HEK293 (cell line): Measurements from ENCODE around the gene PAF1.

ENCODE experiments used
- CTCF ChIA-PET: fragments of 350-600 bp; formaldehyde crosslinking; extraction: SDS; loops from one replicate; lab custom pipeline; 2021; ENCODE audit warnings: antibody characterized with exemption; lab: Yijun Ruan, JAX
- POLR2A ChIA-PET: fragments of 300-600 bp; formaldehyde crosslinking; extraction: SDS; loops from one replicate; lab custom pipeline; 2020; ENCODE audit warnings: antibody characterized with exemption, inconsistent platforms; lab: Yijun Ruan, JAX
- H3K27ac ChIP-seq: fragments of 200-500 bp; sonication (Bioruptor generic); 2 replicates; pipeline ENCODE4 v1.5.1; 2014; ENCODE audit warnings: low read depth, low read length, control low read depth, inconsistent platforms; ENCODE audit errors: extremely low read depth
- H3K36me3 ChIP-seq, 2 experiments: fragments of 200-500 bp in 1 of 2; sonication (Bioruptor generic) in 1 of 2; 1 replicate in 1 of 2; 2 replicates in 1 of 2; pipeline ENCODE4 v1.5.1; 2014 to 2017; ENCODE audit warnings: inconsistent platforms in 2 of 2, low read length in 2 of 2; ENCODE audit not compliant: control insufficient read depth in 2 of 2, insufficient read depth in 1 of 2
- H3K4me1 ChIP-seq: fragments of 200-500 bp; sonication (Bioruptor generic); 2 replicates; pipeline ENCODE4 v1.5.1; 2014; ENCODE audit warnings: mild to moderate bottlenecking, low read length, inconsistent platforms; ENCODE audit not compliant: control insufficient read depth, insufficient read depth
- H3K4me3 ChIP-seq: 2 replicates; pipeline ENCODE4 v1.5.1; 2011; ENCODE audit warnings: low read depth, mild to moderate bottlenecking, control low read depth, low read length, moderate library complexity
- H3K9me3 ChIP-seq: fragments of 200-500 bp; sonication (Bioruptor generic); 2 replicates; pipeline ENCODE4 v1.5.1; 2014; ENCODE audit warnings: low read depth, low read length, inconsistent platforms; ENCODE audit not compliant: control insufficient read depth, insufficient read depth
- KLF10 ChIP-seq: fragments of 450-650 bp; IDR thresholded peaks from 2 replicates; pipeline ENCODE4 v1.5.1; 2018; ENCODE audit warnings: missing biosample characterization, mild to moderate bottlenecking, missing genetic modification characterization
- KLF16 ChIP-seq: fragments of 450-650 bp; formaldehyde crosslinking; IDR thresholded peaks from 2 replicates; pipeline ENCODE4 v1.5.1; 2017; ENCODE audit warnings: missing biosample characterization, missing genetic modification characterization
- MYNN ChIP-seq: fragments of 450-650 bp; formaldehyde crosslinking; IDR thresholded peaks from 2 replicates; pipeline ENCODE4 v1.5.1; 2016; ENCODE audit warnings: missing biosample characterization, missing genetic modification characterization, borderline replicate concordance
- MZF1 ChIP-seq: fragments of 450-650 bp; formaldehyde crosslinking; IDR thresholded peaks from 2 replicates; pipeline ENCODE4 v1.5.1; 2017; ENCODE audit warnings: missing biosample characterization, missing genetic modification characterization, borderline replicate concordance
- OSR2 ChIP-seq: fragments of 450-650 bp; formaldehyde crosslinking; IDR thresholded peaks from 2 replicates; pipeline ENCODE4 v1.5.1; 2016; ENCODE audit warnings: missing biosample characterization, missing genetic modification characterization
- SP2 ChIP-seq: fragments of 450-650 bp; formaldehyde crosslinking; IDR thresholded peaks from 2 replicates; pipeline ENCODE4 v1.5.1; 2016; ENCODE audit warnings: missing biosample characterization, missing genetic modification characterization
- ZBTB1 ChIP-seq: fragments of 450-650 bp; formaldehyde crosslinking; IDR thresholded peaks from 2 replicates; pipeline ENCODE4 v1.5.1; 2016; ENCODE audit warnings: missing biosample characterization, missing genetic modification characterization
- ZBTB48 ChIP-seq: fragments of 450-650 bp; formaldehyde crosslinking; IDR thresholded peaks from 2 replicates; pipeline ENCODE4 v1.5.1; 2016; ENCODE audit warnings: missing biosample characterization, missing genetic modification characterization
- ZBTB7A ChIP-seq: fragments of 450-650 bp; formaldehyde crosslinking; IDR thresholded peaks from 2 replicates; pipeline ENCODE4 v1.5.1; 2016; ENCODE audit warnings: low read depth, missing biosample characterization, missing genetic modification characterization
- ZFP37 ChIP-seq: fragments of 450-650 bp; formaldehyde crosslinking; IDR thresholded peaks from 2 replicates; pipeline ENCODE4 v1.5.1; 2016; ENCODE audit warnings: missing biosample characterization, missing genetic modification characterization
- ZFP69B ChIP-seq: fragments of 450-650 bp; formaldehyde crosslinking; IDR thresholded peaks from 2 replicates; pipeline ENCODE4 v1.5.1; 2016; ENCODE audit warnings: missing biosample characterization, missing genetic modification characterization
- ZIC2 ChIP-seq: fragments of 450-650 bp; formaldehyde crosslinking; IDR thresholded peaks from 2 replicates; pipeline ENCODE4 v1.5.1; 2016; ENCODE audit warnings: missing biosample characterization, missing genetic modification characterization
- ZNF169 ChIP-seq: fragments of 450-650 bp; formaldehyde crosslinking; IDR thresholded peaks from 2 replicates; pipeline ENCODE4 v1.5.1; 2016; ENCODE audit warnings: missing biosample characterization, missing genetic modification characterization
- ZNF248 ChIP-seq: fragments of 450-650 bp; formaldehyde crosslinking; IDR thresholded peaks from 2 replicates; pipeline ENCODE4 v1.5.1; 2017; ENCODE audit warnings: missing biosample characterization, missing genetic modification characterization
- ZNF335 ChIP-seq: fragments of 450-650 bp; formaldehyde crosslinking; conservative IDR thresholded peaks from 2 replicates; pipeline ENCODE4 v1.5.1; 2016; ENCODE audit warnings: missing biosample characterization, missing genetic modification characterization
- ZNF341 ChIP-seq: fragments of 450-650 bp; formaldehyde crosslinking; IDR thresholded peaks from 2 replicates; pipeline ENCODE4; 2016; ENCODE audit warnings: low read depth, missing biosample characterization, missing genetic modification characterization
- ZNF416 ChIP-seq: fragments of 450-650 bp; formaldehyde crosslinking; IDR thresholded peaks from 2 replicates; pipeline ENCODE4 v1.5.1; 2016; ENCODE audit warnings: missing biosample characterization, missing genetic modification characterization
- ZNF48 ChIP-seq: fragments of 450-650 bp; formaldehyde crosslinking; IDR thresholded peaks from 2 replicates; pipeline ENCODE4 v1.5.1; 2016; ENCODE audit warnings: missing biosample characterization, missing genetic modification characterization
- ZNF549 ChIP-seq: fragments of 450-650 bp; IDR thresholded peaks from 2 replicates; pipeline ENCODE4 v1.5.1; 2018; ENCODE audit warnings: missing biosample characterization, missing genetic modification characterization, mild to moderate bottlenecking, inconsistent platforms, moderate library complexity
- ZNF555 ChIP-seq: fragments of 450-650 bp; formaldehyde crosslinking; conservative IDR thresholded peaks from 2 replicates; pipeline ENCODE4 v1.5.1; 2017; ENCODE audit warnings: missing biosample characterization, mild to moderate bottlenecking, missing genetic modification characterization, inconsistent platforms
- ZNF571 ChIP-seq: fragments of 450-650 bp; formaldehyde crosslinking; IDR thresholded peaks from 2 replicates; pipeline ENCODE4 v1.5.0; 2017; ENCODE audit warnings: missing biosample characterization, missing genetic modification characterization
- ZNF623 ChIP-seq: fragments of 450-650 bp; formaldehyde crosslinking; IDR thresholded peaks from 2 replicates; pipeline ENCODE4 v1.5.1; 2016; ENCODE audit warnings: missing biosample characterization, missing genetic modification characterization
- ZSCAN23 ChIP-seq: fragments of 450-650 bp; formaldehyde crosslinking; IDR thresholded peaks from 2 replicates; pipeline ENCODE4 v1.5.1; 2016; ENCODE audit warnings: missing biosample characterization, missing genetic modification characterization
- ZSCAN30 ChIP-seq: fragments of 450-650 bp; IDR thresholded peaks from 2 replicates; pipeline ENCODE4 v1.5.1; 2018; ENCODE audit warnings: missing biosample characterization, mild to moderate bottlenecking, missing genetic modification characterization, moderate library complexity
- TF ChIP-seq, protein P1 (sequence below): fragments of 450-650 bp; formaldehyde crosslinking; IDR thresholded peaks from 2 replicates; pipeline ENCODE4 v1.5.1; 2016; ENCODE audit warnings: missing biosample characterization, missing genetic modification characterization
- TF ChIP-seq, protein P2 (sequence below): fragments of 450-650 bp; formaldehyde crosslinking; IDR thresholded peaks from 2 replicates; pipeline ENCODE4; 2016; ENCODE audit warnings: missing biosample characterization, missing genetic modification characterization
- TF ChIP-seq, protein P3 (sequence below): fragments of 450-650 bp; formaldehyde crosslinking; IDR thresholded peaks from 2 replicates; pipeline ENCODE4 v1.5.1; 2016; ENCODE audit warnings: missing biosample characterization, missing genetic modification characterization, borderline replicate concordance

Gene PAF1

DNA sequence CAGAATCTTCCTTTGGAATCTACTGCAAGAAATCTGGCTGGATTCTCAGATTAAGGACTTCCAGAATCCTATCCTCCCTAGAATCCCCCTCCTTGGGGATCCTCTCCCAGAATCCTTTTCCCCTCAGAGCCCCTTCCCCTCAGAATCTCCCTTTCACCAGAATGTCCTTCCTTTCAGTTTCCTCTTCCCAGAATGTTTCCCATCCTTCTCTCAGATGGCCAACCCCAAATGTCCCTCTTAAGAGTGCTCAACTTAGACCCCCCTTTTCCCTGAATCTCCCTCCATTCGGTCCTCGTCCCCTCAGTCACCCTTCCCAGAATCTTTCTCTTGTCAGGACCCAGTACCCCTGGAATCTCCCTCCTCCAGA, 45.4 kb upstream of the PAF1 start (continued):
- TF ChIP-seq MZF1 (tag by site-specific recombination), result peak; percentile 96; the same call in 1 of the 2 replicates
- TF ChIP-seq ZBTB48 (tag by site-specific recombination), result peak; percentile 27; the same call in 1 of the 2 replicates
- TF ChIP-seq ZNF341 (tag by site-specific recombination), result no peak
- TF ChIP-seq ZNF248 (tag by site-specific recombination), result 0 out of 2 replicates have a peak, but pooled peaks have one; percentile 15
- TF ChIP-seq, protein P1, sequence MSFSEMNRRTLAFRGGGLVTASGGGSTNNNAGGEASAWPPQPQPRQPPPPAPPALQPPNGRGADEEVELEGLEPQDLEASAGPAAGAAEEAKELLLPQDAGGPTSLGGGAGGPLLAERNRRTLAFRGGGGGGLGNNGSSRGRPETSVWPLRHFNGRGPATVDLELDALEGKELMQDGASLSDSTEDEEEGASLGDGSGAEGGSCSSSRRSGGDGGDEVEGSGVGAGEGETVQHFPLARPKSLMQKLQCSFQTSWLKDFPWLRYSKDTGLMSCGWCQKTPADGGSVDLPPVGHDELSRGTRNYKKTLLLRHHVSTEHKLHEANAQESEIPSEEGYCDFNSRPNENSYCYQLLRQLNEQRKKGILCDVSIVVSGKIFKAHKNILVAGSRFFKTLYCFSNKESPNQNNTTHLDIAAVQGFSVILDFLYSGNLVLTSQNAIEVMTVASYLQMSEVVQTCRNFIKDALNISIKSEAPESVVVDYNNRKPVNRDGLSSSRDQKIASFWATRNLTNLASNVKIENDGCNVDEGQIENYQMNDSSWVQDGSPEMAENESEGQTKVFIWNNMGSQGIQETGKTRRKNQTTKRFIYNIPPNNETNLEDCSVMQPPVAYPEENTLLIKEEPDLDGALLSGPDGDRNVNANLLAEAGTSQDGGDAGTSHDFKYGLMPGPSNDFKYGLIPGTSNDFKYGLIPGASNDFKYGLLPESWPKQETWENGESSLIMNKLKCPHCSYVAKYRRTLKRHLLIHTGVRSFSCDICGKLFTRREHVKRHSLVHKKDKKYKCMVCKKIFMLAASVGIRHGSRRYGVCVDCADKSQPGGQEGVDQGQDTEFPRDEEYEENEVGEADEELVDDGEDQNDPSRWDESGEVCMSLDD (tag by site-specific recombination), result peak; percentile 66; the same call in 1 of the 2 replicates
- peak; percentile 65; the same call in 1 of the 2 replicates for TF ChIP-seq ZNF169 (tag by site-specific recombination)
- TF ChIP-seq, all 188 proteins: peak for 15

DNA sequence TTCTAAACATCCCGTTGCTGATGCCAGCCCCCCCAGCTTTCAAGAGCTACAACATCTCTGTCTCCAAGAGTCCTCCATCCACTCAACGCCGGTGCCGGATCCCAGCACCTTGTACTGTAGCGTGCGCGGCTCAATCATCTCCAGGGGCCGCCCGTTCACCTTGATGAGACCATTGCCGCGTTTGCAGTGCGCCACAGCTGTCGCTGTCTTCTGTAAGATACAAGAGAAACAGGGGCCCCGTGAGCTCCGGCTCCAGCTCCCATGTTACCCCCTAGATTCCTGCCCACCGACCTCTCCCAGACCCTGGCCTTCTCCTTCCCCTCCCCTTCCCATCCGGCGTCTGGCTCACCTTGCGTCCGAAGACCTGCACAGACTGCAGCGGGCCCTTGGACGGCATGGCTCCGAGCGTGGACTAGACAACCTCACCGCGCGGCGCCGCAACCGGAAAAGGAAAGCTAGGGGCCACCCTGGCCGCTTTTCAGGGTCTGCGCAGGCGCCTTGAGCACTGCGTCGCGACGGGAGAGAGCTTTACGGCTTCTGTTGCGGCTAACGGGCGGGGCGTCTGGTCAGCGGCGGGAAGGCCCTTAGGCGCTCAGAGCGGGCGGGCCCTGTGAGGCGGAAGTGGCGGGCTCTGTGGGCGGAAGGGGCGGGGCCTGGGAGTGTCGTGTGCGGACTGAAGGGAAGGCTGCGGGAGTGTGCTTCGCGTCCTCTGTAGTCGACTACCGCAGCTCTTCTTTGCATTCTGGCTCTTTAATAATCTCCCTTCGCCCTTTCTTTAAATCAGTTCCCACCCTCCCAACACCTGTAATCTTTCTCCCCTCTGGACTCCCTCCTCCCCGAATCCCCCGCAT, 44.8 kb upstream of the PAF1 start, which contains the start of gene RPS16:
Gene RPS16 (minus strand): TSS at position 451 of the 851 bp plus-strand sequence. CDS start 54 bp downstream, at position 397.
- Histone ChIP-seq H3K4me3 (peak within 1 kb of the TSS; percentile 79), H3K9me3 (no peaks in the 10 kb centered on the region), H3K36me3 (peaks cover 32 to 43% of the 10 kb centered on the region in 2 experiments), H3K4me1 (peaks cover 29% of the 10 kb centered on the region), H3K27ac (peak within 1 kb of the TSS; percentile 100)
- CTCF ChIA-PET, result interaction anchor here (0.6 to 2.0 kb wide), 18 partner anchors 16 to 505 kb away, joined by 3 to 19 read pairs (median 4); partner anchors contain the start of genes DLL3, EID2, EID2B and MRPS12
- POLR2A ChIA-PET, result interaction anchor here (0.6 to 2.7 kb wide), 118 partner anchors 12 to 1343 kb away, joined by 3 to 255 read pairs (median 5); partner anchors contain the start of genes ACTN4, BLVRB, C19orf47 and COQ8B
- TF ChIP-seq ZNF416 (tag by site-specific recombination), result no peak; the same call in 1 of the 2 replicates
- TF ChIP-seq, protein P2, sequence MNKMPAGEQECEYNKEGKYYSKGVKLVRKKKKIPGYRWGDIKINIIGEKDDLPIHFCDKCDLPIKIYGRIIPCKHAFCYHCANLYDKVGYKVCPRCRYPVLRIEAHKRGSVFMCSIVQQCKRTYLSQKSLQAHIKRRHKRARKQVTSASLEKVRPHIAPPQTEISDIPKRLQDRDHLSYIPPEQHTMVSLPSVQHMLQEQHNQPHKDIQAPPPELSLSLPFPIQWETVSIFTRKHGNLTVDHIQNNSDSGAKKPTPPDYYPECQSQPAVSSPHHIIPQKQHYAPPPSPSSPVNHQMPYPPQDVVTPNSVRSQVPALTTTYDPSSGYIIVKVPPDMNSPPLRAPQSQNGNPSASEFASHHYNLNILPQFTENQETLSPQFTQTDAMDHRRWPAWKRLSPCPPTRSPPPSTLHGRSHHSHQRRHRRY (tag by site-specific recombination), result peak; percentile 71; the same call in 1 of the 2 replicates
- TF ChIP-seq KLF16 (tag by site-specific recombination), result peak; percentile 93
- TF ChIP-seq ZNF48 (tag by site-specific recombination), result no peak
- TF ChIP-seq ZSCAN30, result peak; percentile 79
- no peak for TF ChIP-seq ZNF555 (tag by site-specific recombination)
- no peak for TF ChIP-seq ZNF623 (tag by site-specific recombination)
- TF ChIP-seq ZIC2, result 0 out of 2 replicates have a peak, but pooled peaks have one; percentile 24
- no peak for TF ChIP-seq MYNN (tag by site-specific recombination)
- TF ChIP-seq ZNF335 (tag by site-specific recombination), result peak; percentile 75
- TF ChIP-seq ZBTB1, result peak; percentile 87
- peak; percentile 92 for TF ChIP-seq ZBTB7A
- TF ChIP-seq KLF10 (tag by site-specific recombination), result peak; percentile 87
- no peak for TF ChIP-seq ZNF571
- TF ChIP-seq ZFP37, result peak; percentile 99
- TF ChIP-seq ZFP69B, result peak; percentile 36; the same call in 1 of the 2 replicates
- no peak for TF ChIP-seq ZSCAN23
- TF ChIP-seq ZNF549, result no peak
- TF ChIP-seq SP2 (tag by site-specific recombination), result peak; percentile 99
- TF ChIP-seq, protein P3, sequence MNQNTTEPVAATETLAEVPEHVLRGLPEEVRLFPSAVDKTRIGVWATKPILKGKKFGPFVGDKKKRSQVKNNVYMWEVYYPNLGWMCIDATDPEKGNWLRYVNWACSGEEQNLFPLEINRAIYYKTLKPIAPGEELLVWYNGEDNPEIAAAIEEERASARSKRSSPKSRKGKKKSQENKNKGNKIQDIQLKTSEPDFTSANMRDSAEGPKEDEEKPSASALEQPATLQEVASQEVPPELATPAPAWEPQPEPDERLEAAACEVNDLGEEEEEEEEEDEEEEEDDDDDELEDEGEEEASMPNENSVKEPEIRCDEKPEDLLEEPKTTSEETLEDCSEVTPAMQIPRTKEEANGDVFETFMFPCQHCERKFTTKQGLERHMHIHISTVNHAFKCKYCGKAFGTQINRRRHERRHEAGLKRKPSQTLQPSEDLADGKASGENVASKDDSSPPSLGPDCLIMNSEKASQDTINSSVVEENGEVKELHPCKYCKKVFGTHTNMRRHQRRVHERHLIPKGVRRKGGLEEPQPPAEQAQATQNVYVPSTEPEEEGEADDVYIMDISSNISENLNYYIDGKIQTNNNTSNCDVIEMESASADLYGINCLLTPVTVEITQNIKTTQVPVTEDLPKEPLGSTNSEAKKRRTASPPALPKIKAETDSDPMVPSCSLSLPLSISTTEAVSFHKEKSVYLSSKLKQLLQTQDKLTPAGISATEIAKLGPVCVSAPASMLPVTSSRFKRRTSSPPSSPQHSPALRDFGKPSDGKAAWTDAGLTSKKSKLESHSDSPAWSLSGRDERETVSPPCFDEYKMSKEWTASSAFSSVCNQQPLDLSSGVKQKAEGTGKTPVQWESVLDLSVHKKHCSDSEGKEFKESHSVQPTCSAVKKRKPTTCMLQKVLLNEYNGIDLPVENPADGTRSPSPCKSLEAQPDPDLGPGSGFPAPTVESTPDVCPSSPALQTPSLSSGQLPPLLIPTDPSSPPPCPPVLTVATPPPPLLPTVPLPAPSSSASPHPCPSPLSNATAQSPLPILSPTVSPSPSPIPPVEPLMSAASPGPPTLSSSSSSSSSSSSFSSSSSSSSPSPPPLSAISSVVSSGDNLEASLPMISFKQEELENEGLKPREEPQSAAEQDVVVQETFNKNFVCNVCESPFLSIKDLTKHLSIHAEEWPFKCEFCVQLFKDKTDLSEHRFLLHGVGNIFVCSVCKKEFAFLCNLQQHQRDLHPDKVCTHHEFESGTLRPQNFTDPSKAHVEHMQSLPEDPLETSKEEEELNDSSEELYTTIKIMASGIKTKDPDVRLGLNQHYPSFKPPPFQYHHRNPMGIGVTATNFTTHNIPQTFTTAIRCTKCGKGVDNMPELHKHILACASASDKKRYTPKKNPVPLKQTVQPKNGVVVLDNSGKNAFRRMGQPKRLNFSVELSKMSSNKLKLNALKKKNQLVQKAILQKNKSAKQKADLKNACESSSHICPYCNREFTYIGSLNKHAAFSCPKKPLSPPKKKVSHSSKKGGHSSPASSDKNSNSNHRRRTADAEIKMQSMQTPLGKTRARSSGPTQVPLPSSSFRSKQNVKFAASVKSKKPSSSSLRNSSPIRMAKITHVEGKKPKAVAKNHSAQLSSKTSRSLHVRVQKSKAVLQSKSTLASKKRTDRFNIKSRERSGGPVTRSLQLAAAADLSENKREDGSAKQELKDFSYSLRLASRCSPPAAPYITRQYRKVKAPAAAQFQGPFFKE (tag by site-specific recombination), result no peak; the same call in 1 of the 2 replicates
- TF ChIP-seq OSR2 (tag by site-specific recombination), result no peak
